Ramos (cell line): Measurements from ENCODE around the gene RLF.

Experiments used
- in situ Hi-C: fragments of 300-500 bp; cut with MboI; formaldehyde crosslinking; loops from one replicate; pipeline ENCODE4 v1.14.3; 2022; ENCODE audit warnings: low sequenced_read_pairs; ENCODE audit not compliant: unreplicated experiment

Gene RLF

DNA sequence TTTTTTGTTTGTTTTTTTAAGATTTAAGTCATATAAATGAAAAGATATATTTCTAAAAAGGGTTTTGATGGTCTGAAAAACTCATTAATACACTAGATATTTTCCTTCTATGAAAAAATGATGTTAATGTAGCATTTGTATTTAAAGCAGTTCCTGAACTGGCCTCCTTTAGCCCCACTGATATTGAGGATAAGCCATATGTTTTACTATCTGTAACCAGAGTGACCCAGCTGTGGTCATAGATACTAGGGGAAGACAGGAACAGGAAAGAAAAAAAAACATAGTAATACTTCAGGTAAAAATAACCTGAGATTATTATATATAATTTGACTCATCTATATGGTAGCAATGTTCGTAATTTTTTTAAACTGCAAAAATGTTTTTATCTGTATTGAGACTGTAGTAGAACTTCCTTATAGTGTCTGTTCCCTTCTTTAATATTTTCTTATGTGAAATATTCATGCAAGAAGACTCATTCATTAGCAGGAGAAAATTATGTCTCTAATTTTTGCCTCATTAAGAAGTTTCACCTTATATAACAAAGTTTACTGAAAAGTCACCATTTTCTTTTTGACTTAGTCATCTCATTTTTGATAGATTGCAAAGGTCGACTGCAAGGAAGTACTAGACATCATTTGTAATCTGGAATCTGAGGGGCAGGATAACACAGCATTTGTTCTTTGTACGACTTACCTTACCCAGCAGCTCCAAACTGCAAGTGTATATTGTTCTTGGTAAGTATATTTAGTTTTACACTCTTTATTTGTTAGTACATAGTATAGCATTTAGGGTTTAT lies 61.0 kb downstream of the RLF start:
- in situ Hi-C loops: no loop called here

DNA sequence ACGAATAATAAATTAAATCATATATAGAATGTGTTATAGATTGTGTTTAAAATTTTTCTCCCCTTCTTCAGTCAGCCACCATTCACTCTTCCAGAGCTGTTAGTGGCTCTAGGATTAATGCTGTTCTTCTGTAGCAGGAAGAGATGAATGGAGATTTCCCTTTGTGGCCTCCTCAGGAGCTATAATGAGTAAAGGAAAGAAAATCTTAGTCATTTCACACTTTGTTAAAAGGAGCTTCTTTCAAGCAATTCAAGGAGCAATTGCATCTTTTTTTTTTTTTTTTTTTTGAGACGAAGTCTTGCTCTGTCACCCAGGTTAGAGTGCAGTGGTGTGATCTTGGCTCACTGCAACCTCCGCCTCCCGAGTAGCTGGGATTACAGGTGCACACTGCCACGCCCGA lies 62.9 kb downstream of the RLF start:
- in situ Hi-C loops: no loop called here

DNA sequence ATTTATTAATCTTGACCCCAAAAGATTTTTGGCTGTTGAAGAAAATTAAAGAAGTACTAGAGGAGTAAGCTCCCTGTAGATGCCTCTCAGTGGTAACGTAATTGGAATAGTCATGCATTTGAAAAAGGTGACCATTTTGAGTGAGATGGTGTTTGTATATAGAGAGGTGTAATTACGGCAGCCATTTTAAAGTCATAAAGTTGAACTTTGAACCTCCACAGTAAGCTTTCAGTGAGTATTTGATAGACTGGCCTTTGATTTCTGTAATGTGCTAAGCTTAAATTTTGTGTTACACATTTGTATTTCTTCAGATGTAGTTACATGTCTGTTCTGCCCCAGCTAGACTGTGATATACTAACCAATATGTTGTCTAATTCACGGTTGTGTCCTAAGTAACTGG lies 65.0 kb downstream of the RLF start:
- in situ Hi-C loops: no loop called here

DNA sequence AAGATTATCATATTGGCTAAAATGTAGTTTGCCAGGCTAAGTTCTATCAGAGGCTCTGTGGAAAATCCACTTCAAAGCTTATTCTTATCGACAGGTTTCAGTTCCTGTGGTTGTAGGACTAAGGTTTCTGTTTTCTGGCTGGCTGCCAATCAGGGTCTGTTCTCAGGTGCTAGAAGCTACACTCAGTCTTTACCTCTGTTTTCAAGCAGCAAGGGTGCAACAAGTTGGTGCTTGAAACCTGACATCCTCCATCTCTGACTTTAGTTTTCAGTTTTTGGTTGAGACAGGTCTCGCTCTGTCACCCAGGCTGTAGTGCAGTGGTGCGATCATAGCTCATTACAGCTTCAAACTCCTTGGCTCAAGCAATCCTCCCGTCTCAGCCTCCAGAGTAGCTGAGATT lies 71.3 kb downstream of the RLF start:
- in situ Hi-C loops: no loop called here

DNA sequence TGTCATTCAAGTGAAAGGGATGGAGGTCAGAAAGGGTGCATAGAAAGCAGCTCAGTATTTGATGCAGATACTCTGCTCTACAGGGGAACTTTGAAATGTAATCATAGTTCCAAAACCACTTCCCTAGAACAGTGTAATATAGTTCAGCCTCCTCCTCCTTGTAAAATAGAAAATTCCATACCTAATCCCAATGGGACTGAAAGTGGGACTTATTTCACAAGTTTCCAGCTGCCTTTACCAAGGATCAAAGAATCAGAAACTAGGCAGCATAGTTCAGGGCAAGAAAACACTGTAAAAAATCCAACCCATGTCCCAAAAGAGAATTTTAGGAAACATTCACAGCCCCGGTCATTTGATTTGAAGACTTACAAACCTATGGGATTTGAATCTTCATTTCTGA lies 78.4 kb downstream of the RLF start:
- in situ Hi-C loops: no loop called here

DNA sequence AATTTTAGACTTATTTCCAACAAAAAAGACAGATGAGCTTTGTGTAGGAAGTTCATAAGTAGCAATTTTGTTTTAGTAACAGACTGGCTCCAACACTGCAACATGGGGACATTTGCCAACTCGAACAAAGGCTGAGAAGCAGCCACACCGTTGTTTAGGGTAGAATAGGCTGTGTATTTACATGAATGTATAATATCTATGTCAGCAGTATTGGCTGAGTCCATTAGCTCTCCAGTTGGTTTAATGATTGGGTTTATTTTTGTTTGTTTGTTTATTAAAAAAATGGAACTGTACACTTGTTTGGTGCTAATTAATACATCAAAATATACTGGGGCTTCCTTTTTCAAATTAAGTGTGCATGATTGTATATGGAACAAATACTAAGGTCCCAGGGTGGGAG lies 79.2 kb downstream of the RLF start:
- in situ Hi-C loops: no loop called here

DNA sequence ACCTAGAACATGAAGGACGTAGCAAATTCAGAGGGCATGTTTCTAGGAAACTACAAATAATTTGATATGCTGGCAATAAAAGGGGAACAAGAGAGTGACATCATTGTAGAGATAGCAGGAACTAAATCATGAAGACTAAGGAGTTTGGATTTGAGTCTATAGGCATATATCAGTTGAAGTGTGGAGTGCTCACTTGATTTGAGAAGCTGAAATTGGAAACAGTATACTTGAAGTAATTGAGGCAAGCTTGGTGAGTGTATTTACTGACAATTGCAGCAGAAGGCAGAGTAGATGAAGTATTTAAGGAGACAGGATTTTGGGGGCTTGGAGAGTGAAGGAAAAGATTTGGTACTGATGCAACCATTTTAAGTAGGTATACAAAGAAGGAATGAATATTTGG lies 80.2 kb downstream of the RLF start:
- in situ Hi-C loops: no loop called here

DNA sequence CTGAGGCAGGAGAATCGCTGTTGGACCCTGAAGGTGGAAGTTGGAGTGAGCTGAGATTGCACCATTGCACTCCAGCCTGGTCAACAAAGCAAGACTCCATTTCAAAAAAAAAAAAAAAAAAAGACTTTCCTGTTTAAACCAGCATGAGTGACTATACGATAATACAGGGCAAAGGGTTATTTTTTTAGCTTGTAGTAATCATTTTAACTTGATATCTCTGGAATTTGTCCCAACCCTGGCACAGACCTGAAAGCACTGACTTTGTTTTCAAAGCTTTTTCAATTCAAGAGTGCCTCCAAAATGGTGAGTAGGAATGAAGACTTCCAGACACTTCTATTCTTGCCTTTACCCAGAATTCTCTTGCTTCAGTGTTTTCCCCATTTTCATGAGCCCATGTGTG lies 82.2 kb downstream of the RLF start:
- in situ Hi-C loops: no loop called here

DNA sequence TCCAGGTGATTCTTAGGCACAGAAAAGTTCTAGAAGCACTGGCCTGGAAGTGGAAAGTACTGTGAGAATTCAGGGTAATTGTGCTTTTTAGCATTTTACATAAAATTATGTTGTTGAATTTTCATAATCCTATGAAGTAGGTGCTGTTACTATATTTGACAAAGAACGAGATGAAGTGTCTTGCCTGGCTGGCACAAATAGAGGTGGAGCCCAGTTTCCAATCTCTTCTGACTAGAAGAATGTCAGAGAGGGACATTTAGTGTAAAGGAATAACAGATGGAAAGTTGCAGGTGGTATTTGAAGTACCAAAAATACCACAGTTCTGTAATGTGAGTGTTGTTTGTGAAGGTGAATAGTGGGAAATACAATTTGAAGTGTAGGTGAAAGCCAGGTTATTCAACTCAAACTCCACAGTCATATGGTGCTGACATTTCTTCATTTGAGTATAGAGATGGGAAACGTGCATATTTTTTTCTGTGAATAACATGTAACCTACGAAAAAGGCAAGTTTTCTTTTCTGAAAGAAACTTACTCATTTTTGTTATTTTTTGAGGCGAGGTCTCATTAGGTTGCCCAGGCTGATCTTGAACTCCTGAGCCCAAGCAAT lies 83.1 kb downstream of the RLF start:
- in situ Hi-C loops: no loop called here

DNA sequence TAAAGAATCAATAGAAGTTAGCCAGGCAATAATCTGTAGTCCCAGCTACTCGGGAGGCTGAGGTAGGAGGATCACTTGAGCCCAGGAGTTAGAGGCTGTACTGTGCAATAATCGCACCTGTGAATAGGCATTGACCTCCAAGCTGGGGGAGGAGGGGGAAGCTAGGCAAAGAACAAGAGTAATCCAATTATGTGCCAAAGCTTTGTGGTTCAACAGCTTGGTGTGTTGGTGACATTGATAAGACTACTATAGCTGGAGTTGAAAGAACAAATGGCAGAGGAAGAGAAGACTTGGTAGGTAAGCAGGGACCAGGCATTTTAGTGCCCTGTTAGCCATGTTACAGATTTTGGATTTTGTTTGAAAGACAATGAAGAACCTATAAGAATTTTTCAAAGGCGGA lies 84.5 kb downstream of the RLF start:
- in situ Hi-C loops: no loop called here

DNA sequence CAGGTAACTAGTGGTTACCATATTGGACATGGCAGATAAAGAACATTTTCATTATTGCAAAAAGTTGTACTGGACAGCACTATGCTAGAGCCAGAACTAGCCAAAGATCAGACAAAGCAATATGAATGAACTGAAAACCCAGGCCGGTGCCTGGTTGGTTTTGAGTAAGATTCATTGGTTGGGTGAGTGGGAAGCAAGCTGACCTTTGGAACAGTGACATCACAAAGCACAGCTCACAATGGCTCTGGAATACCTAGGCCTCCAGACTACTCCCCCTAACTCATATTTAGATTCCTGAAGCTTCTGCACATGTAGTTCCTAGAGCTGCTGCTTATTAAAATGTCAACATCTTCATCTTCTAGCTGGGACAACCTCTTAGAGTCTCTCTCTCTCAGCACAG lies 86.5 kb downstream of the RLF start, which contains the start of gene TMCO2:
TSS of gene TMCO2 (plus strand) at position 283 of the 400 bp plus-strand sequence. CDS start at position 340, 57 bp downstream.
- in situ Hi-C loops: no loop called here

DNA sequence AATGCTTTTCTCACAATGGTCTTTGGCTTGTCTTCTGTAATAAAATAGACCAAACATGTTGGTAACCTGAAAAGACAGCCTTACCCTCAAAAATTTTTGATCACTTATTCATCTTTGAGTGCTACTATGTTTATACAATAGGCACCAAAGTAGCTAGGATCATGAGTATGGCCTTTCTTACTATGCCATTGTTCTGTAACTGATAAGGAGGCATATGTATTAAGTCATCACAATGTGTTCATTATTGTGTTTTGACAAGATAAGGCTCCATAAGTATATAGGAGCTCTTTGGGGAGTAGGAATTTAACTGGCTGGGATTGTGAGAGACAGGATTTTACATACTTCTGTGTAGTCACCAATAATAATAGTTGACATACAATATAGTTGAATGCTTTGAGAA lies 87.2 kb downstream of the RLF start:
- in situ Hi-C loops: no loop called here

DNA sequence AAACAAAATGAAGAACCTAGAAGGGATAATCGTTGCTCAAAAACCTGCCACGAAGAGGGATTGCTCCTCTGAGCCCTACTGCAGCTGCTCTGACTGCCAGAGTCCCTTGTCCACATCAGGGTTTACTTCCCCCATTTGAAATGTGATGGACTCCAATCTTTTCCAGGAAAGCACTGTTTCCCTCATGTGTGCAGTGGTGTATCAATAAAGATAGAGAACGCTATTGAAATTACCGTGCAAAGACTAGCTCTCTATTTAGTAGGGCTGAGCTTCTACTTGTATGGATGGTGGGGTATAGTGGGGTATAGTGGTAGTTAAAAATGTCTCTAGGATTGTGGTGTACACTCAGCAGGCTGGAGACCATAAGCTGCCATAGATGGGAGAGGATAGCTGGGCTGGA lies 90.3 kb downstream of the RLF start:
- in situ Hi-C loops: no loop called here

DNA sequence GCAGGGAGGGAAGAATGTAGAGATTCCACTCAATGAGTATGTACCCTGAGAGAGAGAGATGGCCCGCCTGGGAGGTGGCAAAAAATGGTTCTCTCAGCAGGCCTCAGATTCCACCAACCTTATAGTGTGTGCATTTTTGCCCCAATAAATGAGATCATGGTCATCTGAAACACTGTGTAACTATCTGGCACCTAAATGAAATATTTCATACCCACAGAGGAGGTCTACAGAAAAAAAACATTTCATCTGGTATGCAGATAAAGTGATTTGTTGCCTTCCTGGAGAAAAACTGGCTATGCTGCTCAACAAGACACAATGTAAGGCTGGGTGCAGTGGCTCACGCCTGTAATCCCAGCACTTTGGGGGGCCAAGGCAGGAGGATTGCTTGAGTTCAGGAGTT lies 91.4 kb downstream of the RLF start:
- in situ Hi-C loops: no loop called here

DNA sequence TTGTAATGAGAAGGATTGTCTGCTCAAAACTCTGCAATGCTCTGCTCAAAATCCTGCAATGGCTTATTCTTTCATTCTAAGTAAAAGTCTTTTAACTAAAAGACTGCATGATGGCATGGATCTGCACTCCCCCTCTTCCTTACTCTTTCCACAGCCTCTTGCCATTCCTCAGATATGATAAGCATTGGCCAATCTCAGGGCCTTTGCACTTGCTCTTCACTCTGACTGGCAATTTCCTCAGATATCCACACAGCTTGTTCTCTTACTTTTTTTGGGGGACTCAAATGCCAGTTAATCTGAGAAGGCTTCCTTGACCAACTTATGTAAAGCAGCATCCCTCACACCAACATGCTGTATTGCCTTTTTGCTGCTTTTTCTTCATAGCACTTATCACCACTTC lies 94.0 kb downstream of the RLF start:
- in situ Hi-C loops: no loop called here

DNA sequence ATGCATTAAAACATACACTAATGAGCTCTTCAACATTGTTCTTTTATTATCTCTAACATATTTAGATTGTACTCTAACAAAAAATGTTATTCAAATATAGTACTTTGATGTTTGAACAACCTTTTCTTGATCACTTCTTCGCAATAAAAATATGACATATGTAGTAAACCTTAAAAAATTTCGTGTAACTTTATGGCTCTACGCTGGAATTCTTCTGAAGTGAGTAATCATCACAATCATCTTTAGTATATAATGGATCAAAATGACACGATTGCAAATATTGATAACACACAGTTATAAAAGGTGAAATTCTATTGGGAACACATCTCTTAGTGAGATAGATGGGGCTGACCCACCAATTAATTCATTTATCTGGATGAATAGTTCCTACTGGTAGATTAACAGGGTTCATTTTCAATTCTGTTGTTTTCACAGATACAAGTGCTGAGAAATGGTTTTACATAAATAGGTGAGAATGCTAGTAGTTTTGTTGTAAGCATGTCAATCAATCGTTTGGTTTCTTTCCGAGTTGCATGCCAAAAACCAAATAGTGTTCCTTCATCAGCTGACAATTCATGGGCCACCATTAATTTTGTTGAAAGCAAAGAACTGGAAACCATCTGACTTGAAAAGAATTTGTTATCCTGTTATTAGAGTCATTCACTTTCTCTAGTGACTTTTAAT lies 95.4 kb downstream of the RLF start:
- in situ Hi-C loops: no loop called here

DNA sequence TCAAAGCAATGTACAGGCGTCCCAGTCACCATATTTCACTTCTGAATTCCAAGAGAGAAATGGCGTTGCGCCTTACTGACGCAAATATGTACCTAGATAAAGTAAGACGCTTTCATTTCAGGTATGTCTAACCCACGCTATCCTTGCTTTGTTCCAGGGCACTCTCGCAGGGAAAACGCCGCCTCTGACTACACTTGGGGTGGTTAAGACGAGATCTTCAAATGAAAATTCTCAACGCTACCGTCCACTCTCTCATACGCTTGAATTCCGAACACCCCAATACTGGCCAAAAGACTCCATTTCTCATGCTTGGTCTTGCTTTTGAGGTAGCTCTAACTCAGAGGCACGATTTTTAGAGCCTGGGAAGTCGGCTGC lies 96.1 kb downstream of the RLF start:
- in situ Hi-C loops: no loop called here

DNA sequence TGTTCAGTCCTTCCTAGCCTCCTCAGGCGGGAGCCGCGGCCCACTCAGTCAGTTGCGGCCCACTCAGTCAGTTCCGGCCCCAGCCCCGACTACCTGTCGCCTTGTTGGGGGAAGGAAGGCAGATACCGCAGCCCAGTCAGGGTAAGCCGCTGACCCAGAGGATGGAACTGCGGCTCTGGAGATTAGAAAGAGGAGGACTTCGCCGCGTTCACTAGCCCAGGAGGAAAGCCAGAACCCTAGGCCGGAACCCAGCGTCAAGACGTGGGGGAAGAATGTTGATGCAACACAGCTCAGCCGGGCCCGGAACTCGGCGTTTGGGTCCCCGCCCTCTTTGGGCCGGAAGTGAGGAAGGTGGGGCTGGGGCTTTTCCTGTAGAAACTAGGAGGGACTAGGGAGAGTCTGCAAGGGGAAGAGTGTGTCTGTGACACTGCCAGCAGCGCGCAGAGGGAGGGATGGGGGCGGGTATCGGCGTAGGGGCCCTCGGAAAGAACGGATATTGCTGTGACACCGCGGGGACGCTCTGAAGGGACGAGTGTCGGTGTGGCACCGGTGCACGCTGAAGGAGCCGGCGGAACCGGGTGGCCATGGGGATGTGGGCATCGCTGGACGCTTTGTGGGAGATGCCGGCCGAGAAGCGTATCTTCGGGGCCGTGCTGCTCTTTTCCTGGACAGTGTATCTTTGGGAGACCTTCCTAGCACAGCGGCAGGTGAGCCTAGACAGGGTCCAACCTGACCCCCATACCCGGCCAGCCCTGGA lies 96.7 kb downstream of the RLF start, which contains the start of gene ZMPSTE24:
TSS of gene ZMPSTE24 (plus strand) at position 549 of the 757 bp plus-strand sequence. CDS start at position 585, 36 bp downstream.
- in situ Hi-C loops: no loop called here

DNA sequence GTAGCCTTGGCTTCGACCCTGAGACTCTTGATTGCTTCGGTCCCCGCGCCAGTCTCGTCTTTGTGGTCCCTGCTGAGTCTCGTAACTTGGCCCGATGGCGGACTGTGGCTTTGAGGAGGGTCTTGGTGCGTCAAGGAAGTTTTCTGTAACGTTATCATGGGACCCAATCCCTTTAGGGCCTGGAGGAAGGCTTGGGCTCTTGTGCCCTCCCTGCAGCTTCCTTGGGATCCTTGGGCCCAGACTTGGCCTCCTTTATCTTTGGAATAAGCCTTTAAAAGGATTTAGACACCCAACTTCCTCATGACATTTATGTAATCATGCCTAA lies 97.2 kb downstream of the RLF start:
- in situ Hi-C loops: no loop called here

DNA sequence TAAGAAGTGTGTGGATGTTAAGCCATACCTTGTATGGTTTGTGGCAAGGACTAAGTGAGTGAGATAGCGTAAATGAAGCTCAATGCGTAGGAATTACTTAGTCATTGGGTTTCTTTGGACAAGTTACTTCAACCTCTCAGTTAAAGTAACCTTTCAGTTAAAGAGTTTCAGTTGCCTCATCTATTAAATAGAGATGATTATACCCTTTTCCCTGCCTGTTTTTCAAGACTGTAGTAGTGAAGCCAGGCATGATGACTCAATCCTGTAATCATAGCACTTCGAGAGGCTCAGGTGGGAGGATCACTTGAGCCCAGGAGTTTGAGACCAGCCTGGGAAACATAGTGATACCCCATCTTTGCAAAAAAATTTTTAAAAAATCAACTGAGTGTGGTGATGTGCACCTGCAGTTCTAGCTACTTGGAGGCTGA lies 103.2 kb downstream of the RLF start:
- in situ Hi-C loops: no loop called here

DNA sequence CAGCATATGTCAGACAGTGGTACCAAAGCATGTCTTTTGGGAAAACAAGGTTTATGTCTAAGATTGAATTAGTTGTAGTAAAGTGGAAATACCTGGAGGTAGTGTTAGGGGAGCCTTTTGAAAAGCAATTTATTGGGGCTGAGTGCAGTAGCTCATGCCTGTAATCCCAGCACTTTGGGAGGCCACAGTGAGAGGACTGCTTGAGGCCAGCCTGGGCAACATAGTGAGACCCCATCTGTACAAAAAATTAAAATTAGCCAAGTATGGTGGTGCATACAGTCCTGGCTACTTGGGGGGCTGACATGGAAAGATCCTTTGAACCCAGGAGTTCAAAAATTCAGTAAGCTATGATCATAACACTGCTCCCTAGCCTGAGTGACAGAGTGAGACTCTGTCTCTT lies 104.1 kb downstream of the RLF start:
- in situ Hi-C loops: no loop called here
